AG09309 (cell line): ENCODE data around the gene NTM.

ENCODE experiments used
- DNase-seq: peaks from one replicate; pipeline ENCODE4 v3.0.0-alpha.2; 2010; ENCODE audit warnings: low read depth
- H3K4me3 ChIP-seq: 2 replicates; pipeline ENCODE4 v1.5.1; 2011; ENCODE audit warnings: mild to moderate bottlenecking, low read depth, low read length, moderate library complexity; ENCODE audit not compliant: control insufficient read depth
- TF ChIP-seq, protein P1 (sequence below): IDR thresholded peaks from 2 replicates; pipeline ENCODE4 v1.5.1; 2011; ENCODE audit warnings: mild to moderate bottlenecking, low read depth, low read length, inconsistent platforms; ENCODE audit not compliant: insufficient read depth, control insufficient read depth; ENCODE audit errors: missing control alignments

NTM gene

DNA sequence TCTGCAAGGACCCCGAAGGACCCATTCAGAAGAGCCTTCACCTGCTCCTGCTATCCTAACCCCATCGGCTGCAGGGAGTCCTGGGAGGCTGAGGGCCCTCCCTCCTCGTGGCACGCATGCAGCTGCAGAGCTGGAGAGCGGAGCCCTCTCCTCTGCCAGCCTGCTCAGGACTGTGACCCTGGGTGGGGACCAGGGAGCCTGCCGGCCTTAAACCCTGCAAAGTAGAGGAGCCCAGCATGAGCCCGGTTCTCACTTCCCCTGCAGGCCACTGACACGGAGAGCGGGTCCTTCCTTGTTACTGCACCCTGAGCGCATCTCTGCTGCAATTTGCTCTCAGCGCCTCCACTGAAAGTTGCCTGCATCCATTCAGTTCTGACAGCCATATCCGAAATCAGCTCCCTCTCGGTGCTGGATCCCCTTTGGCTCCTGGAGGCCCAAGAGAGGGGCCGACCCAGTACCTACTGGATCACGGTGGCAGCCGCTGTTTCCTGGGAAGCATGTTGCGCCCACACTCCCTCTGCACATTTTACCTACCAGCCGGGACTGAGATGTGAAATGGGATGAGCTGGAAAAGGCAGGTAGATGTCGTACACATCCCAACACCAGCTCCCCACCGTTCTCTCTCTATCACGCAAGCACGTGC lies 312.1 kb downstream of the NTM start:
- no peak overlapping the region for H3K4me3 ChIP-seq
- DNase-seq = no peak
- TF ChIP-seq, protein P1, sequence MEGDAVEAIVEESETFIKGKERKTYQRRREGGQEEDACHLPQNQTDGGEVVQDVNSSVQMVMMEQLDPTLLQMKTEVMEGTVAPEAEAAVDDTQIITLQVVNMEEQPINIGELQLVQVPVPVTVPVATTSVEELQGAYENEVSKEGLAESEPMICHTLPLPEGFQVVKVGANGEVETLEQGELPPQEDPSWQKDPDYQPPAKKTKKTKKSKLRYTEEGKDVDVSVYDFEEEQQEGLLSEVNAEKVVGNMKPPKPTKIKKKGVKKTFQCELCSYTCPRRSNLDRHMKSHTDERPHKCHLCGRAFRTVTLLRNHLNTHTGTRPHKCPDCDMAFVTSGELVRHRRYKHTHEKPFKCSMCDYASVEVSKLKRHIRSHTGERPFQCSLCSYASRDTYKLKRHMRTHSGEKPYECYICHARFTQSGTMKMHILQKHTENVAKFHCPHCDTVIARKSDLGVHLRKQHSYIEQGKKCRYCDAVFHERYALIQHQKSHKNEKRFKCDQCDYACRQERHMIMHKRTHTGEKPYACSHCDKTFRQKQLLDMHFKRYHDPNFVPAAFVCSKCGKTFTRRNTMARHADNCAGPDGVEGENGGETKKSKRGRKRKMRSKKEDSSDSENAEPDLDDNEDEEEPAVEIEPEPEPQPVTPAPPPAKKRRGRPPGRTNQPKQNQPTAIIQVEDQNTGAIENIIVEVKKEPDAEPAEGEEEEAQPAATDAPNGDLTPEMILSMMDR = no peak

DNA sequence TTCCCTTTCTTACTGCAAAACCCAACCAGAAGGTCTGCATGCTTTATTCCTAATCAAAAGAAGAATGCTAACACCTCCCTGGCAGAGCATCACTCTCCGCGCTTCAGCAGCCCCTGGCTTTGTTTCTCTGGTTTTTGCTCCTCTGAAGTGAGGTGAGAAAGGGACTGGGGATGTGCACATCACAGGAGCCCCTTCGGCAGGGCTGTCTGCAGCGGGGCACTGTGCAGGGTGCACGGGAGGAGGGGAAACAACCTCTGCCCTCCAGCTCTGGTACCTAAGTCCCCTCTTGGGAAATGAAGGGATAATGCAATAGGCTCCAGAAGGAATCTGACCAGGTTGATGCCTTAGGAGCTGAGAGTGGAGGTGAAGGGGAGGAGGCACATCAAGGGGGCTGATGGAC lies 312.7 kb downstream of the NTM start:
- DNase-seq = no peak
- no peak overlapping the region for H3K4me3 ChIP-seq
- TF ChIP-seq, protein P1 = no peak

DNA sequence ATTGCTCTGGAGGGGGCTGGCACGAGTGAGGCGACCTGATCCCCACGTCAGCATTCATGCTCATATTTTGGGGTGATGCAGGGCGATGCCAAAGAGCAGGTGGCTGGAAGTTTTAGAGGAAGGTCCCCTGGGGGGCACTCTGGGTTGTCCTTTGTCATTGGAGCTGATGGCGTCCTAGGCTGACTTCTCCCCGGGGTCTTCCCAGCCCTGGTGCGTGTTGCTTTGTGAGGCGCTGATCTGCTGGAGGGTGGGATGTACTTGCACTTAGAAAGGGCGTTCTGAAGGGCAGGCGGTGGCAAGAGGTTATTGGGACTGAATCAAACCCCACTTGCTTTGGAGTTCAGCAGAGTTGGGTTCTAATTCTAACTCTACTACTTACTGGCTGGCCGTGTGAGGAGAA lies 313.3 kb downstream of the NTM start:
- TF ChIP-seq, protein P1 = no peak
- H3K4me3 ChIP-seq = no peak overlapping the region
- no peak for DNase-seq

DNA sequence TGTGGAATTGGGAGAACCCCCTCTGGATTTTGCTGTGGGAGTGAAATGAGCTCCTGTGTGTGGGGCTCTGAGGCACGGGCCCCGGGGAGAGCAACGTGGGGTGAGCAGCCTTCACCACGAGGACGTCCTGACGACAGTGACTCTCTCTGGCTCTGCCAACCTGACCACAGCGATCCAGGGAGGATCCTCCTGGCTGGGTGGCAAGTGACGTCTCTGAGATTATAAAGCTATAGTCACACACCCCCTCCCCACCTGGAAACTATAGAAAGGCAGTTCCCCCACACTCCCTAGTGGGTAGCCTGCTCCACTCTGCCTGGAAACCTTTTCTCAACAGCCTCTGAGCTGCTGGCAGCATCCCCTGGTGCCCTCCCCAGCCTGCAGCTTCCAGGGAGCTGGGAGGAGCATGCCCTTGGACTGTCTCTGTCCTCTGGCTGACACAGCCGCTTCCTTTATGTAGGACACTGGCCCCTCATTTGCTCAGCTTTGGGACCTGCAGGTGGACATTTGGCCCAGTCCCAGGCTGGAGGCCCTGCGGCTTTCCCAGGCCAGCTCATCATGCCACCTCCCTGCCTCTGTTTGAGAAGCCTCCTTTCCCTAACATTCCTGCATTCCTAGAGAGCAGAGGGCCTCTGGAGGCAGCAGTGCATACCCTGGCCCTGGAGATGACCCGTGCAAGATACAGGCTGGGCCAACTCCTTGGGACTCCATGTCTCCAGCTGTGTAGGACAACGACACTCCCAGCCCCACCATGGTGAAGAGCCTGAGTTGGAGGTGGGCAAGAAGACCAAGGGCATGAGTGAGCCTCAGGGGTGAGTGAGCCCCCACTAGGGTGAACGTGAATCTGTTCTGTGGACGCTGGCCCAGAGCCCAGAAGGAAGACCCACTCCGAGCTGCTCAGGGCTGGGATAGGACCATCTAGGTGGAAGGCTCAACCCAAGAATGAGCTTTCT lies 314.0 kb downstream of the NTM start:
- no peak overlapping the region for H3K4me3 ChIP-seq
- TF ChIP-seq, protein P1 = no peak
- no peak for DNase-seq

DNA sequence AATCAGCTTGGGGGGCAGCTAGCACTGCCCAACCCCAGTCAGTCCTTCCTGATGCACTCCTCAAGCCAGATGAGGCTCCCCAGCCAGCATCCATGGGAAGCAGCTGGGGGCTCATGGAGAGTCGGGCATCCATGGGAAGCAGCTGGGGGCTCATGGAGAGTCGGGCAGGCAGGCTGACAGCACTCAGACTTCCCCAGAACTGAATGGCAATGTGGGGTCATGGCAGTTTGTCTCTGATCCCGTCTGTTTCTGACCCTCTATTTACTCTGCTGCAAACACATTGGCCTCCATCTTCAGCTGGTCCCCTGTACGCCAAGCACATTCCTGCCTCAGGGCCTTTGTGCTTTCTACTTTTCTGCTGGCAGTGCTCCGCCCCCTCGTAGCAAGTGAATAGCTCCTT lies 314.8 kb downstream of the NTM start:
- no peak for DNase-seq
- TF ChIP-seq, protein P1 = no peak
- H3K4me3 ChIP-seq = no peak overlapping the region

DNA sequence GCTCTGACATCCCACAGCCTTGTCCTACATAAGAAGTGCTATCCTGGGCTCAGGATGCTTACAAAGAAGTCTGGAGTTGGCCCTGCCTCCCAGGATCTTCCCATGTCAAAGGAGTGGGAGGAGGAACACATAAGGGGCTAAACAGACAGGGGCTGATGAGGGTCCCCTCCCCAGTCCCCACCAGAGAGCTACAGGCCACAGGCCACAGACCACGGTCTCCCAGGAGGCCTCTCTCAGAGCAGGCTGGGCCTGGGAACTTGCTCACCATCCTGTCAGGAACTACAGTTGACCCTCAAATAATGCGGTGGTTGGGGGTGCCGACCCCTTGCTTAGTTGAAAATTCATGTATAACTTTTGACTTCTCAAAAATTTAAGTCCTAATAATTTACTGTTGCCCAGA lies 315.5 kb downstream of the NTM start:
- H3K4me3 ChIP-seq = no peak overlapping the region
- no peak for DNase-seq
- TF ChIP-seq, protein P1 = no peak
